ENCODE measurements around the gene PCCA. TPM values are rescaled to one million over a fixed set of nuclear protein-coding genes. Genes with fewer than 3 reads are reported as not detected.
"Not testable (repeated sequence)": the region's sequence is repeated elsewhere in the genome, so short reads cannot be mapped to it uniquely, and the experiment has no call there.

Gene PCCA
- total and polyA plus RNA-seq, 5 experiments from 2014 or later = 8.9 to 14.5 (median 10.9) TPM

DNA sequence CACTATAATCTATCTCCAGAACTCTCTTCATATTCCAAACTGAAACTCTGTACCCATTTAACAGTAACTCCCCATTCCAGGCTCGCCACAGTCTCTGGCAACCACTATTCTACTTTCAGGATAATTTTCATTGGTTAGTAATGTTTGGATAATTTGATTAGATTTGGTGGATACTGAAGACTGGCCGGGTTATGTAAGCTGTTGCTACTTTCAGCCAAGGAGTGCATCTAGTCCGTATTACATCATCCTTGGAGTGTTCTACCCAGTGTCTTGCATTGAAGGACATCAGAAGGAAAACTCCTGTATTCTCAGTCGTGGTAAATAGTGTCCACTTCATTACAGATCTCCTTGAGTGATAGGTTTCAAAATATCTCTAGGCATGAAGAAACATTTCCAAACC, 60.5 kb downstream of the PCCA start:
- POLR2A ChIA-PET = no interaction called here
- no peak overlapping the region for H3K4me3 Mint-ChIP-seq
- H3K27me3 Mint-ChIP-seq = no peaks in the 10 kb centered on the region
- no peaks in the 10 kb centered on the region for H3K4me1 Mint-ChIP-seq
- ATAC-seq (no peak), DNase-seq (no peak)
- peak overlapping the region in 1 of 10 donors; percentile 61 for H3K27ac Mint-ChIP-seq
- peaks cover 15 to 35% (median 30%) of the 10 kb centered on the region in 3 donors for H3K36me3 Mint-ChIP-seq
- peaks cover 0 to 10% (median 4%) of the 10 kb centered on the region in 9 donors for H3K9me3 Mint-ChIP-seq

DNA sequence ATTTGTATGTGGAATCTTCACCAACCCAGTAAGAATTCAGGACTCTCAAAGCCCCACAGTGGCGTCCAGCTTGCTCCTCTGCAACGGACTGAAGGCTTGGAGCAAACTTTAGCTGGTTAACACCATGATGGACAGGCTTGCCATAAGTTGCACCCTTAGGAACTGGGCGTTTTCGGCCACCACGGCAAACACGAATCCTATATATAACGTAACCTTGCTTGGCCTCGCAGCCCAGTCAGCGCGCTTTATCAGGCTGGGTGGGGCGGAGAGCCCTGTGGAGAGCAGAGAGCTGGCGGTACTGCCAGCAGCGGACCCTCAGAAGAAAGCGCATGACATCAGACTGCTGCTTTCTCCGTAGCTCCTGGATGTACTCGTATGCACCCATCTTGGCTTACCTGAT, 61.8 kb downstream of the PCCA start:
- DNase-seq, H3K9me3 Mint-ChIP-seq, ATAC-seq, POLR2A ChIA-PET, H3K27me3 Mint-ChIP-seq, H3K4me1 Mint-ChIP-seq, H3K27ac Mint-ChIP-seq, H3K4me3 Mint-ChIP-seq: not testable (repeated sequence)
- H3K36me3 Mint-ChIP-seq = peaks cover 8 to 34% (median 30%) of the 10 kb centered on the region in 3 donors

DNA sequence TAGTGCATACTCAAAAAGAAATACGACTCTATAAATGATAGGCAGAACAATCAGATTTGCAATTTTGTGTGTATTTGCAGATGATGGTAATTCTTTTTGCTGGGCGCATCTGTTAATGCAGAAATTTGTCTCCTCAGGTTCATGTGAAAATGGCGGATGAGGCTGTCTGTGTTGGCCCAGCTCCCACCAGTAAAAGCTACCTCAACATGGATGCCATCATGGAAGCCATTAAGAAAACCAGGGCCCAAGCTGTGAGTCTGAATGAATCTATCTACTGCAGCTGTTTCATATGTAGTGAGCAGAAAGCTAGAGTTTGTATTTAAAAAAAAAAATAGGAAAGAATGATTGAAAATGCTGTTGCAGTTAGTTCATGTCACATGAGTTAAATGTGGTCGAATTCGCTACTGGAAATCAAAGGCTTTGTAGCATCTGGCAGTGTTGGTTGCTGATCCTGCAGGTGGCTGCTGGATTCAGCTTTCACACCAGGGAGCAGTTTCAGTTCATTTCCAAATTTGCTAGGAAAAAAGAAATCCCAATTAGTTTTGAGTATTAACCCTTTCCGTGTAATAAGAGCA, 66.0 kb downstream of the PCCA start:
- POLR2A ChIA-PET = no interaction called here

DNA sequence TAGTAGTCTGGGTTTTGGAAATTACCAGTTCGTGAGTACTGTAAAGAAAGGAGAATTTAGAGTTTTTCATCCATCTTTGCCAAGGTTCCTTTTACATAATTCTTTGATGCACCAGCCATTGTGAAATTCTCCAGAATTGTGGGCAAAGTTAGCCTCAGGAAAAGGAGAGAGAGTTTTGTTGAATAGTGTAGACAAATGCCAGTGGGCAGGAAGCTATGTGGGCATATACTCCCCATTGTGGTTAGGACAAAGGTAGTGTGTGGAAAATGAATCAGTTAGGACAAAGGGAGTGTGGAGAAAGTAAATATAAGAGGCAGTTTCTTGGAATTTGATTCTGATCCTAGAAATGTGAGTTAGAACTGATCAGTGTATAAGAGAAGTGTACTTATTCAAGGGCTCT, 67.9 kb downstream of the PCCA start:
- Mint-ChIP-seq H3K4me1 (peaks cover 2 to 8% (median 5%) of the 10 kb centered on the region in 4 donors), H3K27me3 (no peaks in the 10 kb centered on the region), H3K4me3 (no peak overlapping the region), H3K36me3 (peaks cover 13 to 47% (median 27%) of the 10 kb centered on the region in 3 donors), H3K9me3 (no peaks in the 10 kb centered on the region), H3K27ac (no peak overlapping the region)
- DNase-seq (no peak), ATAC-seq (no peak)
- POLR2A ChIA-PET = no interaction called here

More for the DNA sequence above, 66.0 kb downstream of the PCCA start:
- H3K27ac Mint-ChIP-seq = no peak overlapping the region
- DNase-seq (no peak), ATAC-seq (no peak)
- H3K4me3 Mint-ChIP-seq = no peak overlapping the region
- H3K4me1 Mint-ChIP-seq = peaks cover 2 to 8% (median 5%) of the 10 kb centered on the region in 4 donors
- no peaks in the 10 kb centered on the region for H3K9me3 Mint-ChIP-seq
- peaks cover 13 to 42% (median 30%) of the 10 kb centered on the region in 3 donors for H3K36me3 Mint-ChIP-seq
- no peaks in the 10 kb centered on the region for H3K27me3 Mint-ChIP-seq

DNA sequence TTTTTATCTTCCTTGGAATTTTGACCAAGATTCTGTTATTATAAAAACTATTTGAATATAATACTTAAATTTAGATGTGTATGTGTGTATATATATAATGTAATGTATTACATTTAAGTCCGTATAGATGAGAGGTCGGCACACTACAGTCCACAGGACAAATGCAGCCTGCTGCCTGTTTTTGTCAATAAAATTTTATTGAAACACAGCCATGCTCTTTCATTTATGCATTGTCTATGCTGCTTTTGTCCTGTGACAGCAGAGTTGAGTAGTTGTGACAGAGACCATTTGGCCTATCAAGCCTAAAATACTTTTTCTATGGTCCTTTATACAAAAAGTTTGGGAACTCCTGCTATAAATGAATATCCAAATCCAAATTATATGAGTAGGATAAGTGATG, 69.7 kb downstream of the PCCA start:
- Mint-ChIP-seq H3K9me3 (no peaks in the 10 kb centered on the region), H3K27me3 (no peaks in the 10 kb centered on the region), H3K4me3 (no peak overlapping the region), H3K36me3 (peaks cover 13 to 47% (median 27%) of the 10 kb centered on the region in 3 donors), H3K4me1 (peaks cover 2 to 8% (median 5%) of the 10 kb centered on the region in 4 donors), H3K27ac (no peak overlapping the region)
- DNase-seq (no peak), ATAC-seq (no peak)
- POLR2A ChIA-PET = no interaction called here

DNA sequence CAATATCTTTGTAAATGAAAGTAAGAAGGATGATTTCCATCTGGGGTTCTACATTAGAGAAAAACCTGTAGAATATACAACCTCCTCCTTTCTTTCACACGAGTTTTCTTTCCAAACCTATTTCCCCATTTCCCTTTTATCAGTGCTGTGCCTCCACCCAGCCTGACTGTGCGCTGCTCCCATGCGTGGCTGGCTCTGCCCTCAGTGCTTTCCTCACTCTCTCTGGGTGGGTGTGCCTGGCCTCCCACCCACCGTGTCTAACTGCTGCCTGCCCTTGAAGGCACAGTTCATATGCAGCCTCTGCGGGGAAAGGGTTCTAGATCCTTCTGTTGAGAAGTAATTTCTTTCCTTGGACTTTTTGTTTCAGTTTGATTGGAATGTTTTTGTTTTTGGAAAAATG, 70.7 kb downstream of the PCCA start:
- no peaks in the 10 kb centered on the region for H3K9me3 Mint-ChIP-seq
- POLR2A ChIA-PET = interaction anchor here (0.7 kb wide), 1 partner anchor 121 kb away, joined by 3 read pairs; no protein-coding TSS in a partner anchor
- no peak for DNase-seq
- H3K36me3 Mint-ChIP-seq = peaks cover 10 to 43% (median 26%) of the 10 kb centered on the region in 3 donors
- H3K27ac Mint-ChIP-seq = peak overlapping the region in 1 of 10 donors; percentile 50
- peaks cover 2 to 8% (median 5%) of the 10 kb centered on the region in 4 donors for H3K4me1 Mint-ChIP-seq
- no peak overlapping the region for H3K4me3 Mint-ChIP-seq
- no peak for ATAC-seq
- no peaks in the 10 kb centered on the region for H3K27me3 Mint-ChIP-seq

DNA sequence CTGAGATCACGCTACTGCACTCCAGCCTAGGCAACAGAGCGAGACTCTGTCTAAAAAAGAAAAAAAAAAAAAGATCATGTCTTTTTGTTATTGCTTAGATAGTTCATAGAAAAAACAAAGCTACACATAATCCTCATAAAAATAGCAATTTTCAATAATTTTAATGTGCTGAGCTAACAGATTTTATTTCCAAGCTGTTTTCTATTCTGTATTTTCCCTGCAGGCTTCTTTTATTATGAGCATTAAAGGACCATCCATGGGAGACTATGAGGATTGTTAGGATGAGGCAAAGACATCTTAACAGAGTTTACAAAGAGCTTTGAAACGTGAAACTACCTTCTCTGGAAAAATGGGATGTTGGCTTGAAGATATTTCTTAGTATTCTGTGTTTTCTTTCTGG, 71.6 kb downstream of the PCCA start:
- Mint-ChIP-seq H3K27me3 (no peaks in the 10 kb centered on the region), H3K9me3 (no peaks in the 10 kb centered on the region), H3K4me1 (peaks cover 2 to 8% (median 5%) of the 10 kb centered on the region in 4 donors), H3K36me3 (peaks cover 8 to 39% (median 25%) of the 10 kb centered on the region in 3 donors), H3K4me3 (no peak overlapping the region), H3K27ac (no peak overlapping the region)
- POLR2A ChIA-PET = no interaction called here
- no peak for ATAC-seq
- no peak for DNase-seq

DNA sequence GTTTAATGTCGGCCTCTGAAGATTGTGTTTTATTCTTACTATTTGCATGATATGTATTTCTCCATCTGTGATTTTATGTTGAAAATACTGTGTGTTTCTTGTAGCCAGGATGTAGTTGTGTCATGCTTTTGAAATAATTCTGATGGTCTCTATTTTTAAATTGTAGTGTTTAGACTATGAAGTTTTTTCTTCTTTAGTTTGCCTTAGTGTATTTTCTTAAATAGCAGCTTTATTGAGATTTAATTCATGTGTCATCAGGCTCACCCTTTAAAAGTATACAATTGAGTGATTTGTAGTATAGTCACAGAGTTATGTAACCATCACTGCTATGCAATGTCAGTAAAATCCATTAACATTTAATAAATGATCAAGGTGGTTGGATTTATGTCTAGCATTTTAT, 74.5 kb downstream of the PCCA start:
- ATAC-seq (no peak), DNase-seq (no peak)
- Mint-ChIP-seq H3K27me3 (no peaks in the 10 kb centered on the region), H3K9me3 (no peaks in the 10 kb centered on the region), H3K4me3 (no peak overlapping the region), H3K27ac (no peak overlapping the region), H3K4me1 (no peaks in the 10 kb centered on the region), H3K36me3 (peaks cover 0 to 34% (median 26%) of the 10 kb centered on the region in 3 donors)
- POLR2A ChIA-PET = no interaction called here

DNA sequence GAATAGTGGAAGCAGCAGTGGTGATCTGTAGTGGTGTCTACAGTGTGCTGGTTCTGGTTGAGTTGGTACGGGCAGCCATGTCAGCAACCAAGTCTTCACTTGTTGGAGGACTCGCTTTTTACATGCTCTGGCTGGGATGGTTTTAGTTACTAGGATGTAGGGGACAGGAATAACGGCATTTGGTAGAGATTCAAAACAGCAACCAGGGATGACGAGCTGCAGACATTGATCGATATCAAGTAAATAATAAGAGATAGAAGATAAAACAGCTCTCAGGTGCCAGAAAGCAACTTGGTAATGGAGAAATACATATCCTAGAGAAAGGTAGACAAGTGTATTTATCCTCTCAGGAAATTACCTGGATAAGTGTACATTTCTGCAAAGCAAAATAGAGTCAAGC, 84.3 kb downstream of the PCCA start:
- POLR2A ChIA-PET = no interaction called here
- no peak for ATAC-seq

DNA sequence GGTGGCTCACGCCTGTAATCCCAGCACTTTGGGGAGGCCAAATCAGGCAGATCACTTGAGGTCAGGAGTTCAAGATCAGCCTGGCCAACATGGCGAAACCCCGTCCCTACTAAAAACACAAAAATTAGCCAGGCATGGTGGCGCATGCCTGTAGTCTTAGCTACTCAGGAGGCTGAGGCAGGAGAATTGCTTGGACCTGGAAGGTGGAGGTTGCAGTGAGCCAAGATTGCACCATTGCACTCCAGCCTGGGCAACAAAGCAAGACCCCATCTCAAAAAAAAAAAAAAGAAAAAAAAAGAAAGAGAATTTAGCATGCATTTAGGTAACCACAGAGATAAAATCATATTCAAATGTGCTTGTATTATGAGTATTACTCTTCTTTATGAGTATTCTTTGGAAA, 85.6 kb downstream of the PCCA start:
- H3K4me1 Mint-ChIP-seq, ATAC-seq, POLR2A ChIA-PET, H3K27me3 Mint-ChIP-seq, H3K27ac Mint-ChIP-seq, DNase-seq, H3K4me3 Mint-ChIP-seq: not testable (repeated sequence)
- Mint-ChIP-seq H3K36me3 (peaks cover 10 to 19% (median 18%) of the 10 kb centered on the region in 3 donors), H3K9me3 (peaks cover 0 to 14% (median 5%) of the 10 kb centered on the region in 9 donors)

More for the DNA sequence above, 84.3 kb downstream of the PCCA start:
- no peak for DNase-seq
- peaks cover 0 to 1% (median 0%) of the 10 kb centered on the region in 4 donors for H3K4me1 Mint-ChIP-seq
- H3K27me3 Mint-ChIP-seq = no peaks in the 10 kb centered on the region
- no peak overlapping the region for H3K4me3 Mint-ChIP-seq
- H3K27ac Mint-ChIP-seq = no peak overlapping the region
- peaks cover 10 to 20% (median 19%) of the 10 kb centered on the region in 3 donors for H3K36me3 Mint-ChIP-seq
- peaks cover 0 to 14% (median 5%) of the 10 kb centered on the region in 9 donors for H3K9me3 Mint-ChIP-seq

DNA sequence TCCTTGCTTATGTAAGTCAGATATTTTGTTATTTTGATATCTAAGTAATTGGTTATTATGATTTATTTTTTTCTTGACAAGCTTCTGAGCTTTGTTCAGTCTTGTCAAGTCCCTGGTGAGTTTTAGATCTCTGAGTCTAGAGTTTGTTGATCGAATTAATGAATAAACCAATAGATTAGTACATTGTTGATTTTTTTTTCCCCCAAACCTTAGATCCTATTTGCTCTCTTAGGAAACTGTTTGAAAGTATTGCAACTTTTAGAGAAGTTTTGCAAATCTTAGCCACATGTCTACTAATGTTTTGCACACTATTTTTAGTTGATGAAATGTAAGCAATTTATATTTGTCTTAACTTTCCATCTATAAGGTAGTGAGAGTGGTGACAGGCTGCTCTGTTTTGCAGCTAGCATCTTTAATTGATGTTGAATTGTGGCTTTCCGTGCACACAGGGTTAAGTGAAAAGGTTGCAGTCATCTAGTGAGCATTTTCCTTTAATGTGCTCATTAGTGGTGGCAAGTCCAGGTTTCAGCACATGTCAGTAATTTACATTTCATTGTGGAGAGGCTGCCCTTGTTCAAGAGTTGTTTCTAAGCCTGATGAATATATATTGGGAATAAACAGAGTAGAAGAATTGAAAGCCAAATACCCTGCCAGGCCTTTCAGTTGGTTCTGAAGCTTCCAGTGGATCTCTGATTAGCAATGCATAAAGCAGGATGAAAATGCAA, 86.3 kb downstream of the PCCA start:
- Mint-ChIP-seq H3K27ac (peak overlapping the region in 2 of 10 donors; percentile 15 to 29), H3K27me3 (no peaks in the 10 kb centered on the region), H3K4me1 (peaks cover 0 to 9% (median 5%) of the 10 kb centered on the region in 4 donors), H3K36me3 (peaks cover 10 to 16% (median 15%) of the 10 kb centered on the region in 3 donors), H3K4me3 (no peak overlapping the region), H3K9me3 (peaks cover 0 to 14% (median 5%) of the 10 kb centered on the region in 9 donors)
- ATAC-seq (no peak), DNase-seq (no peak)
- POLR2A ChIA-PET = interaction anchor here (0.5 kb wide), 1 partner anchor 132 kb away, joined by 5 read pairs; no protein-coding TSS in a partner anchor

DNA sequence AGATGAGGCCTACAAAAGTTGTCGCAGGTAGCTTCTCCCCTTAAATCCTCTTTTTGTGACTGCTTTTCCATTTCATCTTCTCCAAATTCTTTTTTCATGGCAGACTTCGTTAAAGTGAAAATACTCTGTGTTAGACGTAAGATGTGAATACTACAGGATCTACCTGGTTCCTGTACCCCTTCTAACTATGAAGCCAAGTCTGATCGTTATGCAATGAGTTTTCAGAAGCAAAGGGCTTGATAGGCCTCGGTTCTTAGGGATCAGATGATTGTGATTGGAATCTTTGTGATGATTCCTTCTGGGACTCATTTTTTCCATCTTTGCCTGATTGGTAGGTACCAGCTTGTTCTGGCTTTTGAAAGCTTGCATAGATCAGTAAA, 86.9 kb downstream of the PCCA start:
- no peak for DNase-seq
- Mint-ChIP-seq H3K9me3 (peaks cover 0 to 14% (median 5%) of the 10 kb centered on the region in 9 donors), H3K4me3 (no peak overlapping the region), H3K27ac (peak overlapping the region in 1 of 10 donors; percentile 29), H3K36me3 (peaks cover 10 to 16% (median 15%) of the 10 kb centered on the region in 3 donors), H3K27me3 (no peaks in the 10 kb centered on the region), H3K4me1 (peaks cover 0 to 9% (median 6%) of the 10 kb centered on the region in 4 donors)
- no peak for ATAC-seq
- POLR2A ChIA-PET = interaction anchor here (0.5 kb wide), 2 partner anchors 37 to 132 kb away, joined by 4 to 5 read pairs; no protein-coding TSS in a partner anchor

DNA sequence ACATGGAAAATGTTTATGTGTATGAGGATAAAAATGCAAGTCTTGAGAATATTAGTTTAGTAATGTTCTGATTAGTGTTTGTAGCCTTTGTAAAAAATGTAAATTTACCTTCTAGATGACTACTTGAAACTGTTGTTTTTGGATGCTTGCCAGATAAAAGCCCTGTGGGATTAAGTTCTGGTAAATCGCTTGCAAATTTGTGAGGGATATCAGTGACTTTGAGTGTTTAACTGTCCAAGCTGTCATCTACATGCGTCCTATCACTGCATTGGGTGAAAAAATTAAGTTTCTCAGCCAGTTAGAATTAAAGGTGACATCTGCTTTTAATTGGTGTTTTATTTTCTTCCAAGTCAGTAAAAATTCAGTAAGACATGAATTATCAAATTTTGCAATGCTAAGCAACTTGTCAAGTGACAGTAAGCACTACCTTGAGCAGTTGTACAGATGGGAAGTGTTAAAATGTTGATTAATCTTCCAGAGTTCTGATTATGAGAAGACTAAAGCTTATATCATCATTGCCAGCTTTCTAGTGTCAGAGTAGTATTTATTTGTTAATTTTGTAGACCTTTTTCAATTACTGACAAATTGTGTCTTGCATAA, 88.0 kb downstream of the PCCA start:
- POLR2A ChIA-PET = no interaction called here
- DNase-seq (no peak), ATAC-seq (no peak)
- H3K4me1 Mint-ChIP-seq = peaks cover 0 to 10% (median 8%) of the 10 kb centered on the region in 4 donors
- H3K9me3 Mint-ChIP-seq = peaks cover 0 to 14% (median 5%) of the 10 kb centered on the region in 9 donors
- H3K27me3 Mint-ChIP-seq = no peaks in the 10 kb centered on the region
- H3K27ac Mint-ChIP-seq = no peak overlapping the region
- H3K36me3 Mint-ChIP-seq = peaks cover 9 to 13% (median 10%) of the 10 kb centered on the region in 3 donors
- H3K4me3 Mint-ChIP-seq = no peak overlapping the region

All from naive thymus-derived CD8-positive, alpha-beta T cell (primary cell).